HuH-7.5 (cell line): ENCODE measurements around the gene CHMP3.
"Not testable (repeated sequence)": the region's sequence is repeated elsewhere in the genome, so short reads cannot be mapped to it uniquely, and the experiment has no call there.

Experiments used
- DNase-seq: peaks from one replicate; pipeline ENCODE4 v3.0.0; 2011; ENCODE audit warnings: low spot score

CHMP3 gene

DNA sequence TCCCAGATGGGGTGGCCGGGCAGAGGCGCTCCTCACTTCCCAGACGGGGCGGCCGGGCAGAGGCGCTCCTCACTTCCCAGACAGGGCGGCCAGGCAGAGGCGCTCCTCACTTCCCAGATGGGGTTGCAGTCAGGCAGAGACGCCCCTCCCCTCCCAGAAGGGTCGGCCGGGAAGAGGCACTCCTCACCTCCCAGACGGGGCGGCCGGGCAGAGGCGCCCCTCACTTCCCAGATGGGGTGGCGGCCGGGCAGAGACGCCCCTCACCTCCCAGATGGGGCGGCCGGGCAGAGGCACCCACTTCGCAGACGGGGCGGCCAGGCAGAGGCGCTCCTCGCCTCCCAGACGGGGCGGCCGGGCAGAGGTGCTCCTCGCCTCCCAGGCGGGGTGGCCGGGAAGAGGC lies 13.8 kb downstream of the CHMP3 start:
- not testable (repeated sequence) for DNase-seq

DNA sequence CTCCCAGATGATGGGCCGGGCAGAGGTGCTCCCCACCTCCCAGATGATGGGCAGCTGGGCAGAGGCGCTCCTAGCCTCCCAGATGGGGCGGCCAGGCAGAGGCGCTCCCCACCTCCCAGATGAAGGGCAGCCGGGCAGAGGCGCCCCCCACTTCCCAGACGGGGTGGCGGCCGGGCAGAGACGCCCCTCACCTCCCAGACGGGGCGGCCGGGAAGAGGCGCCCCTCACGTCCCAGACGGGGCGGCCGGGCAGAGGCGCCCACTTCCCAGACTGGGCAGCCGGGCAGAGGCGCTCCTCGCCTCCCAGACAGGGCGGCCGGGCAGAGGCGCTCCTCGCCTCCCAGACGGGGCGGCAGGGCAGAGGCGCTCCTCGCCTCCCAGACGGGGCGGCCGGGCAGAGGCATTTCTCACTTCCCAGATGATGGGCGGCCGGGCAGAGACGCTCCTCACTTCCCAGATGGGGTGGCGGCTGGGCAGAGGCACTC lies 14.3 kb downstream of the CHMP3 start:
- DNase-seq = not testable (repeated sequence)

DNA sequence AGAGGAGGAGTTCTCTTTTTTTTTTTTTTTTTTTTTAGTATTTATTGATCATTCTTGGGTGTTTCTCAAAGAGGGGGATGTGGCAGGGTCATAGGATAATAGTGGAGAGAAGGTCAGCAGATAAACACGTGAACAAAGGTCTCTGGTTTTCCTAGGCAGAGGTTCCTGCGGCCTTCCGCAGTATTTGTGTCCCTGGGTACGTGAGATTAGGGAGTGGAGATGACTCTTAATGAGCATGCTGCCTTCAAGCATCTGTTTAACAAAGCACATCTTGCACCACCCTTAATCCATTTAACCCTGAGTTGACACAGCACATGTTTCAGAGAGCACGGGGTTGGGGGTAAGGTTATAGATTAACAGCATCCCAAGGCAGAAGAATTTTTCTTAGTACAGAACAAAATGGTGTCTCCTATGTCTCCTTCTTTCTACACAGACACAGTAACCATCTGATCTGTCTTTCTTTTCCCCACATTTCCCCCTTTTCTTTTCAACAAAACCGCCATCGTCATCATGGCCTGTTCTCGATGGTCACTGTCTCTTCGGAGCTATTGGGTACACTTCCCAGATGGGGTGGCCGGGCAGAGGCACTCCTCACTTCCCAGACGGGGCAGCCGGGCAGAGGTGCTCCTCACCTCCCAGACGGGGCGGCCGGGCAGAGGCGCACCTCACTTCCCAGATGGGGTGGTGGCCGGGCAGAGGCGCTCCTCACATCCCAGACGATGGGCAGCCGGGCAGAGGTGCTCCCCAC lies 14.9 kb downstream of the CHMP3 start:
- DNase-seq = not testable (repeated sequence)

DNA sequence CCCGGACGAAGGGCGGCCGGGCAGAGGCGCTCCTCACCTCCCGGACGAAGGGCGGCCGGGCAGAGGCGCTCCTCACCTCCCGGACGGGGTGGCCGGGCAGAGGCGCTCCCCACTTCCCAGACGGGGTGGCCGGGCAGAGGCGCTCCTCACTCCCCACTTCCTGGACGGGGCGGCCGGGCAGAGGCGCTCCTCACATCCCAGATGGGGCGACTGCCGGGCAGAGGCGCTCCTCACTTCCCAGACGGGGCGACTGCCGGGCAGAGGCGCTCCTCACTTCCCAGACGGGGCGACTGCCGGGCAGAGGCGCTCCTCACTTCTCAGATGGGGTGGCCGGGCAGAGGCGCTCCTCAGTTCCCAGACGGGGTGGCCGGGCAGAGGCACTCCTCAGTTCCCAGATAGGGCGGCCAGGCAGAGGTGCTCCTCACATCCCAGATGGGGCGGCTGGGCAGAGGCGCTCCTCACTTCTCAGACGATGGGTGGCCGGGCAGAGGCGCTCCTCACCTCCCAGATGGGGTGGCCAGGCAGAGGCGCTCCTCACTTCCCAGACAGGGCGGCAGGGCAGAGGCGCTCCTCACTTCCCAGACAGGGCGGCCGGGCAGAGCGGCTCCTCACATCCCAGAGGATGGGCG lies 17.8 kb downstream of the CHMP3 start:
- DNase-seq = not testable (repeated sequence)

DNA sequence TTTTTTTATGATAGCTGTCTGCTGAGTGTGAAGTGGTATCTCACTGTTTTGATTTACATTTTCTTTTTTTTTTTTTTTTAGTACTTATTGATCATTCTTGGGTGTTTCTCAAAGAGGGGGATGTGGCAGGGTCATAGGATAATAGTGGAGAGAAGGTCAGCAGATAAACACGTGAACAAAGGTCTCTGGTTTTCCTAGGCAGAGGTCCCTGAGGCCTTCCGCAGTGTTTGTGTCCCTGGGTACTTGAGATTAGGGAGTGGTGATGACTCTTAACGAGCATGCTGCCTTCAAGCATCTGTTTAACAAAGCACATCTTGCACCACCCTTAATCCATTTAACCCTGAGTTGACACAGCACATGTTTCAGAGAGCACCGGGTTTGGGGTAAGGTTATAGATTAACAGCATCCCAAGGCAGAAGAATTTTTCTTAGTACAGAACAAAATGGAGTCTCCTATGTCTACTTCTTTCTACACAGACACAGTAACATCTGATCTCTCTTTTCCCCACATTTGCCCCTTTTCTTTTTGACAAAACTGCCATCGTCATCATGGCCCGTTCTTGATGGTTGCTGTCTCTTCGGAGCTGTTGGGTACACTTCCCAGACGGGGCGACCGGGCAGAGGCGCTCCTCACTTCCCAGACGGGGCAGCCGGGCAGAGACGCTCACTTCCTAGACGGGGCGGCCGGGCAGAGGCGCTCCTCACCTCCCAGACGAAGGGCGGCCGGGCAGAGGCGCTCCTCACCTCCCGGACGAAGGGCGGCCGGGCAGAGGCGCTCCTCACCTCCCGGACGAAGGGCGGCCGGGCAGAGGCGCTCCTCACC lies 18.8 kb downstream of the CHMP3 start:
- not testable (repeated sequence) for DNase-seq

DNA sequence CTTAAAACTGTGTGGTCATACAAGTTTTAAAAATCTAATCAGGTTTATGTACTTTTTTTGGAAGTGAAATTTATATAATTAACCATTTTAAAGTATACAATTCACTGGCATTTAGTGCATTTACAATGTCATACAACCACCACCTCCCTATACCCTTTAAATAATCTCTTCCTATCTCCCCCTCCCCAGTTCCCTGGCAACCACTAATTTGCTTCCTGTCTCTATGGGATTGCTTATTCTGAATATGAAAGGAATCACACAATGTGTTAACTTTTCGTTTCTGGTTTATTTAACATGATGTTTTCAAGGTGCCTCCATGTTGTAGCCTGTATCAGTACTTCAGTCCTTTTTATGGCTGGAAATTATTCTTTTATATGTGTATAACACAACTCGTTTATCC lies 19.4 kb downstream of the CHMP3 start:
- no peak for DNase-seq

DNA sequence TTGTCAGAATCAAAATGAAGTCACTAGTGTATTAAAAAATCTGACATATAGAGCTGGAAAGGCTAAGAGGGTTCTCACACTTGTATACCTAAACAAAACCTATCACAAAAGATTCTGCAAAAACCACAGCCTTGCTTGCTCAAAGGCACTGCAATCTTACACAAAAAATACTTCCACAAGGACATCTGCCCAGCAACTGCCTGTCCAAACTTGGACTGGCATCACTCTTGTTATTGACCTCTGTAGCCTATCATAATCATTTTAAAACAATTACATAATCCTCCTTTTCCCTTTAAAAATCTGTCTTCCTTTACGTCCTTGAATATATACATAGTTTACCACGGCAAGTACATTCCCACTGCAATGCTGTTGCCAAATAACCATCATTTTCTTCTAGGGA lies 19.9 kb downstream of the CHMP3 start:
- DNase-seq = no peak

DNA sequence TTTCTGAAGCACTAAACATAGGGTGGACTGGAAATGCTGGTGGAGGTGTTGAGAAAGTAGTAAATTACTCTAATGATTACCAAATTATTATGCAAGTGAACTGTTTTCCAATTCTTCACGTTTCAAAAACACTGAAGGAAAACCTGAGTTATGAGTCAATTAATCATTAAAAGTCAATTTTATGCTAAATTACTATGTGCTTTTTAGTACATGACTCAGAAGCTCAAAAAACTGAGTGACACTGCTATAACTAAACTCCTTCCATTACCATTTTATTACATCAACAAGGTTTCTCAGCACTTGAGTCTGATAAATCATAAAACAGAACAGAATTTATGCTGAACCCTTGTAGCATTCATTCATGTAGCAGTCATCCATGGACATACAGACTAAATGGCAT lies 20.4 kb downstream of the CHMP3 start:
- no peak for DNase-seq

DNA sequence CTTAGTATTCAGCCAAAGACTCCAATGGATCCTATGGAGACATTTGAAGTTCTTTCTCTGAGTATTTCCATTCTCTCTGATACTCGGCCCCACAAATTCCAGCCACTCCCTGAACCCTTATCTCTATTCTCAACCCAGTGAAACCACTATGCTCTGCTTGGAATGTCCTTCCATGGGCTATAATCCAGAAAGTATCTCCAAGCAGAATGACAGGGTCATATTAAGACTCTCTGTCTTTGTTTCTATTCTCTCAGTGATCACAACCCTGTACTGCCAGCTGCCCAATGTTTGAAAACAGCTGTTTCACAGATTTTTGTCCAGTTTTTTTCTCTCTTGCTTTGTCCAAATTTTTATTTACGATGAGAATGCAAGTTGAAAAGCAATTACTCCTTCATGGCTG lies 21.9 kb downstream of the CHMP3 start:
- DNase-seq = no peak

DNA sequence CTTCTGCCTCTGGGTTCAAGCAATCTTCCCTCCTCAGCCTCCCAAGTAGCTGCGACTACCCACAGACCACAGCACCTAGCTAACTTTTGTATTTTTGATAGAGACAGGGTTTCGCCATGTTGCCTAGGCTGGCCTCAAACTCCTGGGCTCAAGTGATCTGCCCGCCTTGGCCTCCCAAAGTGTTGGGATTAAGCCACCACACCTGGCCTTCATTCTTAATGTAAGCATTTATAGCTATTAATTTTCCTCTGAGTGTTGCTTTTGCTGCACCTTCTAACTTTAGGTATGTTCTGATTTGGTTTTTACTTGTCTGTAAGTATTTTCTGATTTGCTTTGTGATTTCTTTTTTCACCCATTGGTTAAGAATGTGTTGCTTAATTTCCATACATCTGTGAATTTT lies 29.7 kb downstream of the CHMP3 start:
- DNase-seq = no peak

DNA sequence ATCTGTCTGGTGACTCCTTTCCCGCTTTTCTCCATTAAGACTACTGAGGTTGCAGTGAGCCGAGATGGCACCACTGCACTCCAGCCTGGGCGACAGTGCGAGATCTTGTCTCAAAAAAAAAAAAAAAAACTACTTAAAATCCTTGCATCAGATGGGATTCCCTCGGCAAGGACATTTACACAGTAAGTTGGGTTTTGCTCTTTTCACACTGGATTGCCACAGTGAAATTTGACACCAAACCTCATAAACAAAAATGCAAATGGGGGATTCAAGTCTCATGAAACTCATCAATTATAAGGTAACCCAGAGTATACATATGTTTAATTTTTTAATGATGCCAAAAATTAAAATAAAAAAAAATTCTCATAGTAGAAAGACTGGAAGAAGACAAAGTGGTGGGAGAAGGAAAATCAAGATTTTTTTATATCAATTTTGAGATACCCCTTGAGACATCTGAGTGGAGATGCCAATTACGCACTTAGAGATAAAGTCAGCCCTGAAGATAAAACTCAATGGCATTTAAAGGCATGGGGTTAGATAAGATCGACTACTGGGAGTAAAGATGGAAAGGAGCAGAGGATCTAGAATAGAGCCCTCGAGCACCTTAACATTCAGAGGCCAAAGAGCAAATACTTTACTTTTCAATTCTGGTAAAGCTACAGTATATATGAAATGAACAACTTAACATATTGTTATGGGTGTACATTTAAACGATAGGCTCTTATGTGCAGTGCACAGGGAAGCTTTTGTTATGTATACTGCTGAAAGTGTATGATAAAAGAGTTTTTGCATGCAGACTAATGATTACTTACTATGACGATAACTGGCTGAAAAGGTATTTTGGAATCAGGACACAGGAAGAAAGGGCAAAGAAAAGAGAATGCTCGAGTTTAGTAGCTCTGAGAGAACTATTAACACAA lies 37.6 kb downstream of the CHMP3 start:
- DNase-seq = no peak

DNA sequence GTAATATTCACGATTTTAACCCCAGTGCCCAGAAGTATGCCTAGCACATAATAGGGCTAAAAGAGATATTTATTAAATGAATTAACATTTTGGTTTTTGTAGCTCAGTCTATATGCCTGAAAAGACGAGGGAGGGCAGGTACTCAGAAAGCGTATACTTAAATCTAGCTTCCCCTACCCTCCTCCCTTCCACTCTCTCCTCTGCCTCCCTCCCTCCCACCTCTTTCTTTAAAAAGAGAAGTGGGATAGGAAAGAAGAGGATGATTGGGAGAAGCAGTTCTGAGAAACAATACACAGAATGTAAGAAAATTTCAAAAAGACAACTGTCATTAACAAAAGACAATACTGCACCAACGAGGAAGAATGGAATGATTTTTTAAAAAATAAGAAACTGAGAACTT lies 39.8 kb downstream of the CHMP3 start:
- no peak for DNase-seq

DNA sequence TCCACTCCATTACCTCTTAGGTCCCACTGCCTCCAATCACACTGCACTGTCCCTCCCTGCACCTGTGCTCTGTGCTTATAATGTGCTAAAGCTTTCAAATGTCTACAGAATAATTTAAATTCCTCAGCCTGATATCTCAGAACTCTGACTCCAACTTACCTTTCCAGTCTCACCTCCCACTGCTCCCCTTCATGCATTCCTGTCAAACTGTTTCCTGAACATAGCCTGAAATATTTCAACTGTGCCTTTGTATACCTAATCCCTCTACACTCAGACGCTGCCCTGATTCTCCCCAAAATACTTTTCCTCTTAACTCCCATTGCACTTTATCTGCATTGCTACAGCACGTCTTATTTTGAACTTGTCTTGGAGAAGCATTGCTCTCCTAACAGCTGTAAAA lies 40.5 kb downstream of the CHMP3 start:
- DNase-seq = no peak

DNA sequence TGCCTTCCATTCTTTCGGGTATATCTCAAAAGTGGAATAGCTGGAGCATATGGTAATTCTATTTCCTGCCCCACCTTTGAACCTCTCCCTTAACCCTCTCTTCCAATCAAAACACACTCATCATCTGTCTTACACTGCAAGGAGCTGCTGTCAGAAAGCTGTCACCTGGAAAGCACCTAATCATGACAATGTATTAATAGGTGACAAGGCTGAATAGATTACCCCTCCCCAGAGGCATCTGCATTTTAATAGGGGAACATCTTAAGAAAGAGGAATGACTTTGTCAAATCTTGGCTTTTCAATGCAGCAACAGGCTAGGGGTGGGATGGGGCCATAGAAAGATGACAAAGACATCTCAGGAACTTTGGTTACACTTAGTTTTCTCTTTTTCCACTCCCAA lies 41.3 kb downstream of the CHMP3 start:
- DNase-seq = no peak

DNA sequence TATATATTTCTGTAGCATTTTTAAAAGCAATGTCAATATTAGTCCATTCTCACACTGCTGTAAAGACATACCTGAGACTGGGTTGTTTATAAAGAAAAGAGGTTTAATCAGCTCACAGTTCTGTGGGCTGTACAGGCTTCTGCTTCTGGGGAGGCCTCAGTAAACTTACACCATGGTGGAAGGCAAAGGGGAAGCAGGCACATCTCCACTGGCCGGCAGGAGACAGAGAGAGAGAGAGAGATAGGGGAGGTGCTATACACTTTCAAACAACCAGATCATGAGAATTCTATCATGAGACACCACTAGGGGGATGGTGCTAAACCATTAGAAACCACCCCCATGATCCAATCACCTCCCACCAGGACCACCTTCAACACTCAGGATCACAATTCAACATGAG lies 43.1 kb downstream of the CHMP3 start:
- no peak for DNase-seq

DNA sequence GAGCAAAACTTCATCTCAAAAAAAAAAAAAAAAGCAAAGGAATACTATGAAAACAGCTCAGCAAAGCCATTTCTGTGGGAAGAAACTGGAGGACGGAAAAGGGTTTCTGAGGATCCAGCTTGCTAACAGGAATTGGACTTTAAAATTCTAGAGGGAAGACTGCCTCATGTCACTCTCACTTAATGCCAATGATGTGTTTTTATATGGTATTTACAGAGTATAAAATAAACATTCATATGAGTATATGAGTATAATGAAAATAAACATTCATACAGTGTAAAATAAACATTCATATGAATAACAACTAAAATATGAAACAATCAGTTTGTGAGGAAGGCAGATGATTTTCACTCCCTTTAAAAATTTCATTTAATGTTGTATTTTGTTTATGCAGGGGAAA lies 43.9 kb downstream of the CHMP3 start:
- DNase-seq = no peak

DNA sequence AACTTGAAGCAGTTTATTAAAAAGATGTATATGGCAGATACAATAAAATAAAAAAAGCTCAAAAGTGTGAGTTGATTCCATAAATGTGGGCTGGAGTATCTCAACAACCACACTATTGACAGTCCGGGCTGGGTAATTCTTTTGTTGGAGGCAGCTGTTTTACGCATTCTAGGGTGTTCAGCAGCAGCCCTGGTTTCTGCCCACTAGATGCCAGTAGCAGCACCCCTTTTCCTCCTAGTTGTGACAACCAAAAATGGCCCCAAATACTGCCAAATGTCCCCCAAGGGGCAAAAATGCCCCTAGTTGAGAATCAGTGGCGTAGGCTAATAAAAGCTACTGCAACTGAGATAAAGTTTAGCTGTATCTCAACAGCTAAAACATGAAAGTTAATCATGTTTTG lies 44.8 kb downstream of the CHMP3 start:
- DNase-seq = no peak

DNA sequence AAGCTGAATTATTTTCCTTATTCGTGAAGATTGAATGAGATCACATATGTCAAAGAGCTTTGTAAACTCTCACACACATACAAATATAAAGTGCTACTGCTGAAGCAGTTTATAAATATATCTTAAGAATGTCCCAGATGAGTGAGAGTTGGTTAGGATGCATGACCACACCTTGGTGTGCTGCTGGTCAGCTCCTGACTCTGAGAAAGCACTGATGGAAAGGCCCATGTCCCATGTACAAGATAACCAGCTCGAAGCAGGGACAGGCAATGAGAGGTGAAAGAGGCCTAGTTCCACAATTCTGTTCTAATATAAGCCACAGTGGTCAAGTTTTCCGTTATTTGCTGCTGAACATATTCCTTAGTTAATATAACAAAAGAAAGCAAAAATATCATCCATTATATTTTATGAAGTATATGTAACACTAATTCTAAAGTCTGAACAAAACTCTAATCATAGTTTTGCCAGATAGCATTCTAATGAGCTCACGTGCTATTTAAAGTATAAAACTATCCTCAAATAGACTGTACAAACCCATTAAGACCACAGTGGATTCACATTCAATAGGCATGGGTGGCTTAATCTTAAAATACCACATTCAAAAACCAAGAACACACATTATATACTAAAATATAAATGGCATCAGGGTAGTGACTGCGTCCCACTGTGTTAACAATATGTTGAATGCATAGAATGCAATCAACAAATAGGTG lies 49.1 kb downstream of the CHMP3 start:
- DNase-seq = no peak

DNA sequence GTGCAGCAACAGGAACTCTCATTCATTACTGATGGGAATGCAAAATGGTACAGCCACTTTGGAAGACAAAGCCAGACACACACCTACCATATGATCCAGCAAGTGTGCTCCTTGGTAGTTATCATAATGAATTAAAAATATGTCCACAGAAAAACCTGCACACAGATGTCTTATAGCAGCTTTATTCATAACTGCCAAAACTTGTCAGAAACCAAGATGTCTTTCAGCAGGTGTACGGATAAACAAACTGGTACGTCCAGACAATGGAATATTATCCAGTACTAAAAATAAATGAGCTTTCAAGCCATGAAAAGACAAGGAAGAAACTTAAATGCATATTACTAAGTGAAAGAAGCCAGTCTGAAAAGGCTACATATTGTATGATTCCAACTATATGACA lies 50.4 kb downstream of the CHMP3 start:
- no peak for DNase-seq

DNA sequence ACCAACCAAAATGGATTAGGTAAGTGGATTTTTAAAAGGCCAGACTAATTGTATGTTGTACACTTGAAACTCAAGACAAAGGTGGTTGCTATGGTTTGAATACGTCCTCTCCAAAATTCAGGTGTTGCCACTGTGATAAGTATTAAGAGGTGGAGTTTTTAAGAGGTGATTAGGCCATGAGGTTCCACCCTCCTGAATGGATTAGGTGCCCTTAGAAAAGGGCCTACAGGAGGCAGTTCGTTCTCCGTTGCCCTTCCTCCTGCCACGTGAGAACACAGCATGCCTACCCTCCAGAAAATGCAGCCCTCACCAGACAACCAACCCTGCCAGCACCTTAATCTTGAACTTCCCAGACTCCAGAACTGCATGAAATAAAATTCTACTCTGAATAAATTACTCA lies 51.2 kb downstream of the CHMP3 start:
- DNase-seq = no peak

DNA sequence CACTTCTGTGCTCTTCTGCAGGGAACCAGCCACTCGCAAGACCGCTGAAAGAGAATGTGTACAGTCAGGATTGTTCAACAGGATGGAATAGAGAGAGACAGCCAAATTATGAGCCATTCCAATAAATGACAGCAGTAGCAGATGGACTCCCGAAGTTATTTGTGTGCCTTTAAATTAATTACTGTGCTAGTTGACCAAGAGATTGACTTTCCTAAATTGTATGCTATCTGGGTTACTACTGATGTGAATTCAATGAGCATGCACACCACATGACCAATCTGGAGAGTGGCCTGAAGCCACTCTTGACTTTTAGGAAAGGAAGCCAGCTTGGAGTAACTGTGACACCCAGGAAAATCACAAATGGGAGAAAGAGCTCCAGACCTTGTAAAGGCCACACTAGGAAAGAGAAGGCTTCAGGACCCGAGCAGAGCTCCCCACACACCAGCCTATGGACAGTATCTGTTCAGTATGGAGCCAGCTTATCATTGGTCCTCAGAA lies 52.8 kb downstream of the CHMP3 start:
- DNase-seq = no peak
